ENCODE results near the gene SFSWAP. TPM values are rescaled to one million over a fixed set of nuclear protein-coding genes. Genes with fewer than 3 reads are reported as not detected.
"Not testable (repeated sequence)": the region's sequence is repeated elsewhere in the genome, so short reads cannot be mapped to it uniquely, and the experiment has no call there.

The SFSWAP gene
- total RNA-seq, 3 donors from 2014 or later: 34.5 to 52.7 (median 50.7) TPM

- no peak for ATAC-seq
- no peaks in the 10 kb centered on the region for H3K9me3 ChIP-seq
- no peak overlapping the region for H3K4me3 ChIP-seq
- intact Hi-C loops (cut with DNase I, micrococcal nuclease): no loop called here
- no peak for TF ChIP-seq CTCF (IDR thresholded peaks at IDR 0.05)
- no peak for DNase-seq
- H3K4me1 ChIP-seq (ENCODE audit: low read depth): no peaks in the 10 kb centered on the region
- H3K36me3 ChIP-seq (ENCODE audit: low read depth): no peaks in the 10 kb centered on the region
Measured at GRCh38 chr12:131681257-131681620, 29.7 kb upstream of the SFSWAP start.

- peak; percentile 99 for ATAC-seq
- H3K36me3 ChIP-seq (ENCODE audit: low read depth); intact Hi-C loops (cut with DNase I, micrococcal nuclease); H3K4me3 ChIP-seq; H3K9me3 ChIP-seq; H3K4me1 ChIP-seq (ENCODE audit: low read depth): not testable (repeated sequence)
- DNase-seq: peak in 2 of 3 donors; percentile 61 to 74
Measured at GRCh38 chr12:131681746-131682509, 29.0 kb upstream of the SFSWAP start.

GRCh38 chr12:131682510-131682895, 28.4 kb upstream of the SFSWAP start:
- no peaks in the 10 kb centered on the region for H3K9me3 ChIP-seq
- no peaks in the 10 kb centered on the region for H3K4me1 ChIP-seq (ENCODE audit: low read depth)
- ATAC-seq (no peak), DNase-seq (no peak)
- intact Hi-C loops (cut with DNase I, micrococcal nuclease): no loop called here
- H3K36me3 ChIP-seq (ENCODE audit: low read depth): no peaks in the 10 kb centered on the region
- no peak overlapping the region for H3K4me3 ChIP-seq
- no peak for TF ChIP-seq CTCF (IDR thresholded peaks at IDR 0.05)

GRCh38 chr12:131683266-131684014, 27.4 kb upstream of the SFSWAP start:
- no peaks in the 10 kb centered on the region for H3K9me3 ChIP-seq
- no peak for DNase-seq
- no peaks in the 10 kb centered on the region for H3K4me1 ChIP-seq (ENCODE audit: low read depth)
- H3K36me3 ChIP-seq (ENCODE audit: low read depth): no peaks in the 10 kb centered on the region
- no peak for TF ChIP-seq CTCF (IDR thresholded peaks at IDR 0.05)
- ATAC-seq: no peak
- no peak overlapping the region for H3K4me3 ChIP-seq
- intact Hi-C loops (cut with DNase I, micrococcal nuclease): no loop called here

GRCh38 chr12:131684015-131684725, 26.7 kb upstream of the SFSWAP start:
- no peak for ATAC-seq
- no peak for TF ChIP-seq CTCF (IDR thresholded peaks at IDR 0.05)

More at GRCh38 chr12:131684015-131684725, 26.7 kb upstream of the SFSWAP start:
- intact Hi-C loops (cut with DNase I, micrococcal nuclease): no loop called here
- Histone ChIP-seq H3K9me3 (no peaks in the 10 kb centered on the region), H3K36me3 (ENCODE audit: low read depth) (no peaks in the 10 kb centered on the region), H3K4me1 (ENCODE audit: low read depth) (no peaks in the 10 kb centered on the region), H3K4me3 (no peak overlapping the region)
- DNase-seq: no peak

All from mucosa of descending colon (tissue), 3 donors.